ENCODE measurements around the gene SPIRE2.
A peak's percentile ranks its signal among the peaks of the same experiment; 100 is the strongest.
"Not testable (repeated sequence)": the region's sequence is repeated elsewhere in the genome, so short reads cannot be mapped to it uniquely, and the experiment has no call there.

SPIRE2 gene, protein sequence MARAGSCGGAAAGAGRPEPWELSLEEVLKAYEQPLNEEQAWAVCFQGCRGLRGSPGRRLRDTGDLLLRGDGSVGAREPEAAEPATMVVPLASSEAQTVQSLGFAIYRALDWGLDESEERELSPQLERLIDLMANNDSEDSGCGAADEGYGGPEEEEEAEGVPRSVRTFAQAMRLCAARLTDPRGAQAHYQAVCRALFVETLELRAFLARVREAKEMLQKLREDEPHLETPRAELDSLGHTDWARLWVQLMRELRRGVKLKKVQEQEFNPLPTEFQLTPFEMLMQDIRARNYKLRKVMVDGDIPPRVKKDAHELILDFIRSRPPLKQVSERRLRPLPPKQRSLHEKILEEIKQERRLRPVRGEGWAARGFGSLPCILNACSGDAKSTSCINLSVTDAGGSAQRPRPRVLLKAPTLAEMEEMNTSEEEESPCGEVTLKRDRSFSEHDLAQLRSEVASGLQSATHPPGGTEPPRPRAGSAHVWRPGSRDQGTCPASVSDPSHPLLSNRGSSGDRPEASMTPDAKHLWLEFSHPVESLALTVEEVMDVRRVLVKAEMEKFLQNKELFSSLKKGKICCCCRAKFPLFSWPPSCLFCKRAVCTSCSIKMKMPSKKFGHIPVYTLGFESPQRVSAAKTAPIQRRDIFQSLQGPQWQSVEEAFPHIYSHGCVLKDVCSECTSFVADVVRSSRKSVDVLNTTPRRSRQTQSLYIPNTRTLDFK

DNA sequence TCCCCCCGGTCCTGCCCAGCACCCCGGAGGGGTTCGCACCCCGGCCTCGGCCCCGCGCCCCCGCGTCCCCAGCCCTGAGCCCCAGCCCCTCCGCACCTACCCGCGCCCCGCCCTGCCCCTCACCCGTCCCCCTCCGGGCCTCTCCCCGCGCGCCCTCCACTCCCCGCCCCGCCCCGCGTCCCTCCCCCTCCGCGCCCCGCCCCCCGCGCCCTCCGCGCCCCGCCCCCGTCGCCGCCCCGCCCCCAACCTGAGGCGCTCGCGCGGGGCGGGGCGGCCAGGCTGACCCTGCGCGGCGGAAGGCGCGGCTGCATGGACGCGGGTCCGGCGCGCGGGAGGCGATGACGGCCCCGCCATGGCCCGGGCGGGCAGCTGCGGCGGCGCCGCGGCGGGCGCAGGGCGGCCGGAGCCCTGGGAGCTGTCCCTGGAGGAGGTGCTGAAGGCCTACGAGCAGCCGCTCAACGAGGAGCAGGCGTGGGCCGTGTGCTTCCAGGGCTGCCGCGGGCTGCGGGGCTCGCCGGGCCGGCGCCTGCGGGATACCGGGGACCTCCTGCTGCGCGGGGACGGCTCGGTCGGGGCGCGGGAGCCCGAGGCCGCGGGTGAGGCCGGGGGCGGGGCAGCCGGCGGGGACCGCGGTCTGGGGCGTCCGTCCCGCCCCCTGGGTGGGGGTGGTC is at the start of gene SPIRE2:
Gene SPIRE2 (plus strand): TSS at position 277 of the 671 bp plus-strand sequence. CDS start 76 bp downstream, at position 353.
- DNase-seq (ENCODE audit: low read depth in 3 of 3): peak; percentile 41 to 67 (median 43)

DNA sequence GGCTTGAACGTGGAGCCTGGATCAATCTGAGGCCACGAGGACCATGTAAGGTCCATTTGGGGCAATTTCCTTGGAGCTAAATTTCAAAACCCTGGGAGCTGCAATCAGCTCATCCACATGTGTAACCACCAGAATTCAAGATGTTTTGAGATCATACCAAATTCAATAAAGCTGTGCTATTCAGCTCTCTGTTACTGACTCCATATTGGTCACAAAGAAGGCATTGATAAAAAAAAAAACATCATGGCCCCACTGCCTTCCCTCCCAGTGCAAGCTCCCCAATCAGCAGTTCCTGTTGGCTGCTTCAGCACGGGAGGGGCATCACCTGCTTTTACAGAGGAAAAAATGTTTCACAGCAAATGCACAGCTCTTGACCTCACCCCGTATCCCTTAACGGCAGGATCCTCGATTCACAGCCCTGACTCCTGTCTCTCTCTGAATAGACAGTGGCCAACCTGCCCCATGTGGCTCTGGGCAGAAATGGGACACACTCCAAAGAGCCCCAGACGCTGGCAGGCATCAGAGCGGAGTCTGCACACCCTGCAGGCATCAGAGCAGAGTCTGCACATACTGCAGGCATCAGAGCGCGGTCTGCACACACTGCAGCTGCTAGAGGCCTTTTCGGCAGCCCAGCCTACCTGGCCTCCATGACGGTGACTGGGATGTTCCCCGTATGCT is 48.9 kb upstream of the SPIRE2 start:
- no peak for DNase-seq (ENCODE audit: low read depth in 3 of 3)

DNA sequence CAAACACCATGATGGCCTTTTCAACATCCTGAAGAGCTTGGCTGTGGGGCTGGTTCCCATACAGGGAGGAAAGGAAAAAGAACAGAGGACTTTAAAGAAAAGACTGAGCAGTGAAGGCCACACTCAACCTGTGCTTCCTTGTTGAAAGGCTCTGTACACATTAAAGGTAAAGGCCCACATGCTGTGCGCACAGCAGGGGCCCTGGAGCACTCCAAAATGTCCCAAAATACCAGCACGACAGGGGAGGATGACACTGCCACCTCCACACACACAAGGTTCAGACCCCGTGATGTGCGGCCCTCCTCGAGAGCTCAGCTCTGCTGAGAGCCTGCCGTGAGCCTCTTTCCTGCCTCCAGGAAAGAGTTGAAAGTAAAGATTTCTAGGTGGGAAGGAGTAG is 48.4 kb upstream of the SPIRE2 start:
- DNase-seq (ENCODE audit: low read depth in 3 of 3): no peak

DNA sequence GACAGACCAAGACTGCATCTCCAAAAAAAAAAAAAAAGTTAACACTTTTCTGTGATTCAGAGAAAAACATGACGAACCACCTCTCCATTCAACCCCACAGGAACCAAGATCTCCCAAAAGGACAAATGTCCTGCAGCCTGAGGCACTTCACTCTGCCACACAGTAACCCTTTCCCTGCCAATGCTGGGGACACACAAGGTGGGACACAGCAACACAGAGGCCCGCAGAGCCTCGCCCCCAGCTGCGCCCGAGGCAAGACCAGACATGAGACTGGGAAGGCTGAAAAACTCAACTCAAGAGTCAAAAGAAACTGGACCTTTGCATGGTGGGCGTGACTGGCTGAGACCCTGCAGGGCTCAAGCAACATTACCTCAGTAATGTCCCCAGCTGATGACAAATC is 45.8 kb upstream of the SPIRE2 start:
- DNase-seq (ENCODE audit: low read depth in 3 of 3): no peak

DNA sequence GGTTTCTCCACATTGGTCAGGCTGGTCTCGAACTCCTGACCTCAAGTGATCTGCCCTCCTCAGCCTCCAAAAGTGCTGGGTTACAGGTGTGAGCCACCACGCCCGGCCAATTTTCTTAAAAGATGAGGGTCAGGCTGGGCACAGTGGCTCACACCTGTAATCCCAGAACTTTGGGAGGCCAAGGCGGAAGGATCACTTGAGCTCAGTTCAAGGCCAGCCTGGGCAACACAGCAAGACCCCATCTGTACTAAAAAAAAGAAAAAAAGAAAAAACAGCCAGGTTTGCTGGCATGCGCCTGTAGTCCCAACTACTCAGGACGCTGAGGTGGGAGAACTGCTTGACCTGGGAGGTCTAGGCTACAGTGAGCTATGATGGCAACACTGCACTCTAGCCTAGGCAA is 44.3 kb upstream of the SPIRE2 start:
- not testable (repeated sequence) for DNase-seq (ENCODE audit: low read depth in 3 of 3)

DNA sequence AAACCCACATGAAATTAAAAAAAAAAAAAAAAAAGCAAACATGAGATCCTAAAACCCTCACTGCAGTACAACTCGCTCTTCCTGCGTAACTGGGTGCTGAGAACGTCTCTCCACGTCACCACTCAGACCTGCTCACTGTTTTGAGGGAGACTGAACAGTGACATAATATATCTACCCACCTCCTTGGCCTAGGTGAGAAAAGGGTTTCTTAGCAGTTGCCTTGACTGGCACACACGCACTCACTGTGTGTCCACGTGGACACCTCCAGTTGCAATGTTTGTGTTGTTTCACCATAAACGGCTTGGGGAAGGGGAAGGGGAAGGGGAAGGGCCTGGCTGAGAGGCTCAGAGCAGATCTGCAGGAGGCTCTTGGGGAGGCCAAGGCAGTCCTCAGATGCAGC is 43.9 kb upstream of the SPIRE2 start:
- no peak for DNase-seq (ENCODE audit: low read depth in 3 of 3)

DNA sequence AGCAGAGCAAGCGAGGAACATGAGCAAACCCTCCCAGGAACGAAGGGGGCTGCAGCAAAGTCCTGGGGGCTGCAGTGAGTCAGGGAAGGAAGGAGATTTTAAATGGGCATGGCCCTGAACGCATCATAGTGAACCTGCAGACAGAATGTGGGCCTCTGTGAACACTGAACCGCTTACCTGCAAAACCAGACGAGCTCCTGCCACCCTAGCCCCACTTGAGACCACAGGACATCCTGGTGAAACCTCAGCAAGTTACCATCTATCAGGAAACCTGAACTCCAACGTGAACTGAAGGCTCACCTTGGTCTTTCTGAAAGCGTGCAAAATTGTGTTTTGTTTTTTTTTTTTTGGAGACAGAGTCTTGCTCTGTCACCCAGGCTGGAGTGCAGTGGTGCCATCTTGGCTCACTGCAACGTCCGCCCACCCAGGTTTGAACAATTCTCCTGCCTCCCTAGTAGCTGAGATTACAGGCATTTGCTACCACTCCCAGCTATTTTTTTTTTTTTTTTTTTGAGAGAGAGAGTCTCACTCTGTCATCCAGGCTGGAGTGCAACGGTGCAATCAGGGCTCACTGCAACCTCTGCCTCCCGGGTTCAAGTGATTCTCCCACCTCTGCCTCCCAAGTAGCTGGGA is 42.6 kb upstream of the SPIRE2 start:
- DNase-seq (ENCODE audit: low read depth in 3 of 3): no peak

DNA sequence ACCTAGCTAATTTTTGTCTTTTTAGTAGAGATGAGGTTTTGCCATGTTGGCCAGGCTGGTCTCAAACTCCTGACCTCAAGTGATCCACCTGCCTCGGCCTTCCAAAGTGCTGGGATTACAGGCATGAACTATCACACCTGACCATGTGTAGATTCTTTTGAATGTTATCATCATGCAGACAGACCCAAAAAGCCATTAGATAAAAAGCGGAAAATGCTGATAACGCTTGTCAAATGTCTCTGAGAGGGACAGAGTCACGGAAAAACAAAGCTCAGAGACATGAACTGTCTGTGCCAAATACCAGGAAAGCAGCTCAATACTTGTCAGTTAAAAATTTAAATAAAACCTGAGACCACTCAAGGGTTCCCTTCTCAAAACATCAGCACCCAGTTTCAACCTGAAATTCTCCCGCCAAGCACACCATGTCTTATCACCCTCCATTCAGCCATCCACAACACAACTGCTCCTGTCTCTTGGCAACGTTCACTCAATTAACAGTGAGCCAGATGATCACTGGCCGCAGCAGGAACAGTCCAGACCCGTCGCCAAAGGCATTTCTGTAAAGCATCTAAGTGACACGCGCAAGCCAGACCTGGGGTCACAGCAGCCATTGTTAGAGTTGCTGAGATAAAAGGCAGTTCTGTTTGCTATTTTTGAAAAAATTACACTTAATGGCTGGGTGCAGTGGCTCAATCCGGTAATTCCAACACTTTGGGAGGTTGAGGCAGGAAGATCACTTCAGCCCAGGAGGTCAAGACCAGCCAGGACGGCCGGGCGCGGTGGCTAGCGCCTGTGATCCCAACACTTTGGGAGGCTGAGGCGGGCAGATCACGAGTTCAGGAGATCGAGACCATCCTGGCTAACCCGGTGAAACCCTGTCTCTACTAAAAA is 41.6 kb upstream of the SPIRE2 start:
- no peak for DNase-seq (ENCODE audit: low read depth in 3 of 3)

DNA sequence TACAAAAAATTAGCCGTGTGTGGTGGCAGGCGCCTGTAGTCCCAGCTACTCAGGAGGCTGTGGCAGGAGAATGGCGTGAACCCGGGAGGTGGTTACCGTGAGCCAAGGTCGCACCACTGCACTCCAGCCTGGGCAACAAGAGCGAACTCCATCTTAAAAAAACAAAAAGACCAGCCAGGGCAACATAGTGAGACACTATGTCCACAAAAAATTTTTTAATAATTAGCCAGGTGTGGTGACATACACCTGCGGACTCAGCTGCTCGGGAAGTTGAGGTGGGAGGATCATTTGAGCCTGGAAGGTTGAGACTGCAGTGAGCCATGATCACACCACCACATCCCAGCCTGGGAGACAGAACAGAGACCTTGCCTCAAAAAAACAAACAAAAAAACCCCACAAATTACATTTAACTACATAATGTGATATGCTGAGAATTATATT is 40.9 kb upstream of the SPIRE2 start:
- no peak for DNase-seq (ENCODE audit: low read depth in 3 of 3)

DNA sequence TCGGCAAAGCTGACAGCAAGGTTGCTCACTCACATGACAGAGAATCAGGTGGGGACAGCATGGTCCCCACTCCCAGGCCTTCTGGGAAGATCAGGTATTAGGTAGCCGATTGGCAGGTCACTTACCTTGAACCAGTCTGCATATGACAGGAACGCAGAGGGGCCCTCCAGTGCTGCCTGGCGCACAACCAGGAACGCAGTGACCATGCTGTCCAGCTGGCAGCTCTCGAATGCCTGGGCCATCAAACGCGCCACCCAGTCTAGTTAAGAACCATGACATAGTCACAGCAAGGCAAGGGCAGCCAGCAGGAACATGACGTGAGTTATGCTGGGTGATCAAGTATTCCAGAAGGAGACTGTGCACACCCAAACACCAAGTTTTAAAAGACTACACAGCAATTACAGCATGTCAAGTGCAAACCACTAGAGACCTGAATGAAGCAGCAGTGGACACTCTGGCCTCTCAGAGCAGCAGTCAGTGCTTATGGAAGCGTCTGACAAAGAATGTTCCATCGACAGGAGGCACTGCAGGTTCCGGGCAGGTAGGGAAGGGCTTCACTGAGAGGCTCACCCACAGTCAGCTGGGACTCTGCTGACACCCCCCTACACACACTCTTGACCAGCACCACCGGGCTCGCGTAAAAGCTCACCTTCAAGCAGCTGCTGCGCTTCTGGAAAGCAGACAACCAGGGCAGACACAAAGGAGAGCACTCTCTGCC is 36.8 kb upstream of the SPIRE2 start:
- no peak for DNase-seq (ENCODE audit: low read depth in 3 of 3)

DNA sequence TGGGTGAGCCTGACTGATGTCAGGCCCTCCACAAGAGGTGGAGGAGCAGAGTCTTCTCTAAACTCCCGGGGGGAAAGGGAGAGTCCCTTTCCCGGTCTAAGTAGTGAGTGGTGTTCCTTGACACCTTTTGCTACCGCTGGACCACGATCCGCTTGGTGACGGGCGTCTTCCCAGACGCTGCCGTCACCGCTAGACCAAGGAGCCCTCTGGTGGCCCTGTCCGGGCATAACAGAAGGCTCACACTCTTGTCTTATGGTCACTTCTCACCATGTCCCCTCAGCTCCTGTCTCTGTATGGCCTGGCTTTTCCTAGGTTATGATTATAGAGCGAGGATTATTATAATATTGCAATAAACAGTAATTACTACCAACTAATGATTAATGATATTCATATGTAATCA is 35.2 kb upstream of the SPIRE2 start:
- DNase-seq (ENCODE audit: low read depth in 3 of 3): peak in 2 of 3 donors; percentile 11 to 13

DNA sequence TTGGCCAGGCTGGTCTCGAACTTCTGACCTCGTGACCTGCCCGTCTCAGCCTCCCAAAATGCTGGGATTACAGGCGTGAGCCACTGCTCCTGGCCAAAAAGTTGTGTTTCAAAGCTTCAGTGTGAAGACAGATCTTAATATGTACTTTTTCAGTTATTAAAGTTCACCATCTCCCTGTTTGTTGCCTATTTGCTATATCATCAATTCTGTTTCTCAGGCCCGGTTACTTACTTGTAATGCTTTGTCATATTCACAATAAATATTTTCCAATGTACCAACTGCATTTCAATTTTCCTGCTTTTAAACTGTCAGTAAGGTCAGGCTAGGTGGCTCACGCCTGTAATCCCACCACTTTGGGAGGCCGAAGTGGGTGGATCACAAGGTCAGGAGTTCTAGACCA is 34.3 kb upstream of the SPIRE2 start:
- no peak for DNase-seq (ENCODE audit: low read depth in 3 of 3)

DNA sequence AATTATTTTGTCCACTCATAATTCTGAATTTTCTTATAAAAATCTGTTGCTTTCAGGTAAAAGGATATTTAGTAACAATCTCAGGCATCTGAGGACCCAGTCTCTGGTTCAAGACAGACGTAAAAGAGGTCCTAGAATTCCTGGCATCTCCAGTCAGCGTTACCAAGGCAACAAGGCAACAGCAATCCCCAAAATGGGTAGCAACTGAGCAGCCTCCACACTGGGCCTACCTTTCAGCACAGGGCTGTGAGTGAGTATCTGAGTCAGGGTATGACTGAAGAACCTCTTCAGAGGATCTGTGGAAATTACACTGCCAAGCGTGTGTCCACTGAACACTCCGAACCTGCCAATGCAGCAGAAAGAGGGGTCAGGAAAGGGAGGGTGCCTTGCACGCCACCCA is 32.6 kb upstream of the SPIRE2 start:
- no peak for DNase-seq (ENCODE audit: low read depth in 3 of 3)

DNA sequence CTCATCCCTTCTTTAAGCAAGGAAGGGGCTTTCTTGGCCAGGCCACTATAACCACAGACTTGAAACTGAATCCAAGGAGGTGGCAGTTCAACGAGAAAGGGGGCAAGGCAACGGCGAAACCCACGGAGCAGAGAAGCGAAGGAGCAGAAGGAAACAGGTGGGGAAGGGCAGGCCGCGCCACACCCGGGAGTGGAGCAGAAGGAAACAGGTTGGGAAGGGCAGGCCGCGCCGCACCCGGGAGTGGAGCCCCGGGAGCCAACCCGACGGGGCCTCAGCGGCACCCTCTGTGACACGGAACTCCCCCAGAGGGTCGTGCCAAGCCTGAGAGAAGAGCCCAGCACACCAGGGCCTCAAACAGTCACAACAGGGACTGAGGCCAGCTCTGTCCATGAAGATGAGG is 32.2 kb upstream of the SPIRE2 start:
- no peak for DNase-seq (ENCODE audit: low read depth in 3 of 3)

DNA sequence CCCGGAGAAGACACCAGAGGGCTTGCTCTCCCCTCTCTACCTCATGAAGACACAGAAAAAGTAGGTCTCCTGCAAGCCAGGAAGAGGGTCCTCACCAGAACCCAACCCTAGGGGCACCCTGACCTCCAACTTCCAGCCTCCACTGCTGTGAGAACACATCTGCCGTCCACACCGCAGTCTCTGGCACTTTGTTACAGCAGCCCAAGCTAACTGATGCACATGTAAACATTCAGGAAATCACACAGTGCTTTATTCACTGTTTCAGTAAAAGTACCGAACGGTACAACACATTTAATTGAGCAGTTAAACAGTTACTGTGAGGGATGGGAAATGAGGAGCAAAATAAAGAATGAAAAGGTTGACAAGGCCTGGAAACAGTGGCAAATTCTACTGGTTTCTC is 30.1 kb upstream of the SPIRE2 start:
- no peak for DNase-seq (ENCODE audit: low read depth in 3 of 3)

DNA sequence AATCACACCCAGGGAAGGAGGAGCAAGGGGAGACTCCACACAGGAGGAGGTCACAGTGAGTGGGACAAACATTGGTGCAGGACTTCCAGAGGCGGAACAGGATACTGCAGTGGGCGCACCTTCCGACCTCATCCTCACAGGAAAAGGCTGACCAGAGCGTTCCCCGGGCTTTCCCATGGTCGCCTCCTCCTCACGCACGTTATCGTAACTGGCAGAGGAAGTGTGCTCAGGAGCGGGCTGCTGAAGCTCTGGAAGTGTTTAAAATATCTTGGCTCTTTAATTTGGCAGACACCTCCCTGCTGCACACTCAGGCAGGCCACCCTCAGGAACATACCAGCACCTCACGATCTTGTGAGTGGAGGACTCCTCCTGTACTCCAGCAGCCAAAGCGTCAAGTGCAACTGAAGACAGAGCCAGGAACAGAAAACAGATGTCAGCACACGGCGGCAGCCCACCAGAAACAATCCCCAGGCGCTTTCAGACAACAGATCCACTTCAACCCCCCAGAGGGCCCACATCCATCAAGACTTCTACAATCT is 29.4 kb upstream of the SPIRE2 start:
- no peak for DNase-seq (ENCODE audit: low read depth in 3 of 3)

DNA sequence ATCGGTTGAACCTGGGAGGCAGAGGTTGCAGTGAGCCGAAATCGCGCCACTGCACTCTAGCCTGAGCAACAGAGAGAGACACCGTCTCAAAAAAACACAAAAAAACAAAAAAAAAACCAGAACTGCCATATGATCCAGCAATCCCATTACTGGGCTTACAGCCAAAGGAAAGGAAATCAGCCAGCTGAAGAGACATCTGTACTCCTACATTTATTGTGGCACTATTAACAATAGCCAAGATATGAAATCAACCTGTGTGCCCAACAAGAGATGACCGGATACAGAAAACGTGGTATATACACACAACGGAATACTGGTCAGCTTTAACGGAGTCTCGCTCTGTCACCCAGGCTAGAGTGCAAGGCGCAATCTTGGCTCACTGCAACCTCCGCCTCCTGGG is 26.5 kb upstream of the SPIRE2 start:
- DNase-seq (ENCODE audit: low read depth in 3 of 3): no peak

DNA sequence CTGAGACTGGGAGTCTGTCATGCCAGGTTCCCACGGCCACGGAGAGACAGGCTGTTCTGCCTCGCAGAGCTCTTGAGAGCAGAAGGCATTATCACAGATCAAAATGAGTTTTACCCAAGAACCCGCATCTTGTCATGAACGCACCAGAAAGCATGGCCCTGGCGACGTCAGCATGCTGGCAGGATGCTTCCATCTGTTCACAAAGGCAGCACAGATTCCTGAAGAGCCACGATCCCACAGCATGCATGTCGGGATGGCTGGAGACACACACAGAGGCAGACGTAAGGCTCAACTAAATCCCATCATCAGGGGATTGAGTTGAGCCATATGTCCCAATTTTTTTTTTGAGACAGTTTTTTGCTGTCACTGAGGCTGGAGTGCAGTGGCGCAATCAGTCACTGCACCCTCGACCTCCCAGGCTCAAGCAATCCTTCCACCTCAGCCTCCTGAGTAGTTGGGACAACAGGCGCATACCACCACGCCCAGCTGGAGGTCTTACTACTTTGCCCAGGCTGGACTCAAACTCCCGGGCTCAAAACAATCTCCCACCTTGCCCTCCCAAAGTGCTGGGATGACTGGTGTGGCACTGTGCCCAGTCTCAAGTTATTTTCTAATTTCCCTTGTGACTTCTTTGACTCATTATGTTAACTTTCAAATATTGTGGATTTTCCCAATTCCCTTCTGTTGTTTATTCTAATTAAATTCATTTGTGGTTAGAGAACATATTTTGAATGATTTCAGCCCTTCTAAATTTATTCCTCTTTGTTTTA is 23.0 kb upstream of the SPIRE2 start:
- no peak for DNase-seq (ENCODE audit: low read depth in 3 of 3)

Data from stimulated activated CD4-positive, alpha-beta T cell treated with anti-CD3 and anti-CD28 coated beads, TNF-alpha, amount 100 ng/mL, for 48 hours (primary cell).